Hepatocyte (in vitro differentiated cells): ENCODE measurements around the gene LAMC2.

ENCODE experiments used
- EZH2 ChIP-seq: fragments of 200-600 bp; sonication (generic); IDR thresholded peaks from 2 replicates; pipeline ENCODE4 v1.6.1; 2016; ENCODE audit warnings: antibody characterized with exemption, mild to moderate bottlenecking, borderline replicate concordance
- TF ChIP-seq, protein P1 (sequence below): fragments of 200-600 bp; sonication (generic); IDR thresholded peaks from 2 replicates; pipeline ENCODE4 v1.5.1; 2016; ENCODE audit warnings: antibody characterized with exemption, mild to moderate bottlenecking; ENCODE audit not compliant: poor library complexity

DNA sequence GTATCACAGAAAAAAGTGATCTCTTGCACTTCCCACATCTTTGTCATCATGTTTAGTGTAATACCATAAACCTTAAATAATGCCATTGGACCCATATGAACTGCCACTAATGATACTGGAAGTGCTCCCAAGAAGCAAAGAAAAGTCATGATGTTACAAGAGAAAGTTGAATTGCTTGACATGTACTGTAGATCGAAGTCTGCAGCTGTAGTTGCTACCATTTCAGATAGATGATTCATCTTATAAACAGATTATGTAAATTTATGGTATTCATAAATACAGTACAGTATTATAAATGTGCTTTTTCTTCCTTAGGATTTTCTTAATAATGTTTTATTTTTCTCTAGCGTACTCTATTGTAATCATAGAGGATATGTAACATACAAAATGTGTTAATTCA lies 30.1 kb upstream of the LAMC2 start:
- TF ChIP-seq, protein P1, sequence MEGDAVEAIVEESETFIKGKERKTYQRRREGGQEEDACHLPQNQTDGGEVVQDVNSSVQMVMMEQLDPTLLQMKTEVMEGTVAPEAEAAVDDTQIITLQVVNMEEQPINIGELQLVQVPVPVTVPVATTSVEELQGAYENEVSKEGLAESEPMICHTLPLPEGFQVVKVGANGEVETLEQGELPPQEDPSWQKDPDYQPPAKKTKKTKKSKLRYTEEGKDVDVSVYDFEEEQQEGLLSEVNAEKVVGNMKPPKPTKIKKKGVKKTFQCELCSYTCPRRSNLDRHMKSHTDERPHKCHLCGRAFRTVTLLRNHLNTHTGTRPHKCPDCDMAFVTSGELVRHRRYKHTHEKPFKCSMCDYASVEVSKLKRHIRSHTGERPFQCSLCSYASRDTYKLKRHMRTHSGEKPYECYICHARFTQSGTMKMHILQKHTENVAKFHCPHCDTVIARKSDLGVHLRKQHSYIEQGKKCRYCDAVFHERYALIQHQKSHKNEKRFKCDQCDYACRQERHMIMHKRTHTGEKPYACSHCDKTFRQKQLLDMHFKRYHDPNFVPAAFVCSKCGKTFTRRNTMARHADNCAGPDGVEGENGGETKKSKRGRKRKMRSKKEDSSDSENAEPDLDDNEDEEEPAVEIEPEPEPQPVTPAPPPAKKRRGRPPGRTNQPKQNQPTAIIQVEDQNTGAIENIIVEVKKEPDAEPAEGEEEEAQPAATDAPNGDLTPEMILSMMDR = no peak
- TF ChIP-seq EZH2 = no peak
